Stomach smooth muscle (tissue), 2 donors: ENCODE measurements around the gene SH3TC2.

Experiments used
- H3K27ac ChIP-seq: one replicate; pipeline ENCODE4 v1.7.0; 2013; ENCODE audit warnings: mild to moderate bottlenecking, low read length, inconsistent platforms
- H3K27me3 ChIP-seq, 2 donors: one replicate each; pipeline ENCODE4 v1.7.0; 2013; ENCODE audit warnings: low read length in 2 of 2; ENCODE audit not compliant: insufficient read depth in 2 of 2, control insufficient read depth in 1 of 2
- H3K36me3 ChIP-seq, 2 donors: one replicate each; pipeline ENCODE4 v1.7.0; 2013; ENCODE audit warnings: low read length in 2 of 2; ENCODE audit not compliant: control insufficient read depth in 2 of 2, insufficient read depth in 2 of 2
- H3K4me1 ChIP-seq: one replicate; pipeline ENCODE4 v1.7.0; 2013; ENCODE audit warnings: low read length; ENCODE audit not compliant: control insufficient read depth, insufficient read depth
- H3K4me3 ChIP-seq, 2 donors: one replicate each; pipeline ENCODE4 v1.7.0; 2013; ENCODE audit warnings: low read length in 2 of 2
- H3K9ac ChIP-seq, 2 donors: one replicate each; pipeline ENCODE4 v1.7.0; 2013; ENCODE audit warnings: low read length in 2 of 2, mild to moderate bottlenecking in 1 of 2
- H3K9me3 ChIP-seq, 2 donors: one replicate each; pipeline ENCODE4 v1.7.0; 2013; ENCODE audit warnings: low read length in 2 of 2; ENCODE audit not compliant: control insufficient read depth in 2 of 2
- donor health status: healthy.
- donor health status: Pancreatic carcinoma.

SH3TC2 gene

DNA sequence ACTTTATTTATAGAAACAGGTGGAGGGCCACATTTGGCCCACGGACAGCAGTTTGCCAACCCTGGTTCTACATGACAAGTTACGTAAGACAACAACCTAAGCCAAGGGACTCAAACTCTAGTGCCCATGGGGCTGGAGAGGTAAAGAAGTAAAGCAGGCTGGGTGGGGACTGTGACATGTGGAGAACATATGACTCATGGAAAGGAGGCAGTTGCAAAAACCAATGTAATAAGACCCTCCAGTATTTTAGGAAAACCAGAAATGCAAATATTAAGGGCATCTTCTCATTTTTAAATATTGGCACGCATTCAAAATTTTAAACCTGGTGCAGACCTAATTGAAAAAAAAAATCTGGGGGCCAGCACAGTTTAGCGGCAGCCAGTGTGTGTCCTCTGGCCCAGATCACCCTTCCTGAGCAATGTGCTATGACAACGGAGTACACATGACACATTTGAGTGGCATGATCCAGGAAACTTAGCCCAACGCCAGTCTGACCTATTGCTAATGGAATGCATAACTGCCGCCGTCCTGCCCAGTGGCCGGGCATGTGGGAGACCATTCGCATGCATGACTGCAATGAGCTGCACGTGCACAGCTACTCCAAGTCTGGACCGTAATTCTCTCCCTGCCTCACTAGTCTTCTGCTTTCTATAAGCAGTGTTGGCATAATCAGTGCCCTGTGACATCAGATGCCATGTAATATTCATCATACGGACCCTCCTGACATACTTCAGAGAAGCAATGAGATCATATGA is 97.2 kb downstream of the SH3TC2 start:
- Histone ChIP-seq H3K4me1 (peaks cover 20% of the 10 kb centered on the region), H3K27me3 (no peaks in the 10 kb centered on the region), H3K36me3 (no peaks in the 10 kb centered on the region), H3K27ac (peak overlapping the region; percentile 49), H3K9ac (no peak overlapping the region), H3K4me3 (no peak overlapping the region), H3K9me3 (no peaks in the 10 kb centered on the region)

DNA sequence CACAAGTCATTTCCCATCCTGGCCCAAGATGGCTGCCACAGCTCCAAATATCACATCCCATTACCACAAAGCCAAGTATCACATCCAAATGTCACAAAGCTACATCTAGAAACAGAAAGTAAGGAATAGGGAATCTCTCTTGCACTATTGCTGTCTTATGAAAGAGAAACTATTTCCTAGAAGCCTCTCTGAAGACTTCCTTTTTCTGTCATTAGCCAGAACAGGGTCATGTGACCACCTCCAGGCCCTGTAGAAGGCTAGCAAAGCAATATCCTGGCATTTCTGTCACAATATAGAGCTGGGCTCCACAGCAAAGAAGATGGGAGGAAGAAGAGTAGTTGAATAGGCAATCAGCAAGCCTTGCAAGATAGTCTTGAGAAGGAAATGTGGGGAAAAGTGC is 99.2 kb downstream of the SH3TC2 start:
- Histone ChIP-seq H3K27ac (no peak overlapping the region), H3K4me1 (peaks cover 9% of the 10 kb centered on the region), H3K4me3 (no peak overlapping the region), H3K36me3 (no peaks in the 10 kb centered on the region), H3K9me3 (no peaks in the 10 kb centered on the region), H3K27me3 (no peaks in the 10 kb centered on the region), H3K9ac (no peak overlapping the region)

DNA sequence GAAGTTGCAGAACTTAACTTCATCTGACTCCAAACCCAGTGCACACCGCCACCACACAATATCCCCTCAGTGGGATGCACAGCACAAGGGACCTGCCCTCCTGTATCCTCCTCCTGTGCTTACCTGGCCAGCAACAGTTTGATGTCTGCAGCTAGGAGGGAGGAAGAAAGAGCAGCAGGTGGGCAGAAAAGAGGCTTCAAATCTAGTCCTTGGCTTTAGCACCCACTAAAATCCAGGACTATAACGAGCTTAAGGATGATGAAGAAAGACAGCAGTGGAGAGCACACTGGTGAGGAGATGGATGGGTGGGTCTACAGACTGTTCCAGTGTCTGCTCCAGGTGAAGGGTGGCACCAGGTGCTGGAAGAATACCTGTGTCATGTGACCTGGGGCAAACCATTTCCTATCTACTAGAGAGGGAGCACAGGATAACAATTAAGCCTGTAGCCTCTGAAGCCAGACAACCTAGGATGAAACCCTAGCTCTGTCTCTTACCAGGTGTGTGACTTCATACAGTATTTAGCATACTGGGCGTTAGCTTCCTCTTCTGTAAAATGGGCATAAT is 100.0 kb downstream of the SH3TC2 start:
- Histone ChIP-seq H3K9me3 (no peaks in the 10 kb centered on the region), H3K9ac (no peak overlapping the region), H3K4me1 (peaks cover 9% of the 10 kb centered on the region), H3K27me3 (no peaks in the 10 kb centered on the region), H3K36me3 (no peaks in the 10 kb centered on the region), H3K4me3 (no peak overlapping the region), H3K27ac (no peak overlapping the region)

DNA sequence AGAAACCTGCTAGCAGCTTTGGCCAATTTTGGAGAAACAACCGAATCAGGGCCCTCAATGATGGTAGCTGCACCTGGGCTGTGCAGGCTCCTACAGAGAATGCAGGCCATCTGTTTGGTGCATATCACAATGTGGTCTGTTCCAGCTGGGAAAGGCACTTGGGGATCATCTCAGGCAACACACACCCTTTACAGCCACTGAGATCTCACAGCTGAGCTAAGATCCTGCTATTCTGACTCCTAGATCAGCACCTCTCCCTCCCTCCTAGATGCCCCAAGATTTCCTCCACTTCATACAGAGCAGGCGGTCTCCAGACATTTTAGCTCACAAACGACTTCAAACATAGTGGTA is 100.7 kb downstream of the SH3TC2 start:
- Histone ChIP-seq H3K9me3 (no peaks in the 10 kb centered on the region), H3K27ac (no peak overlapping the region), H3K4me3 (no peak overlapping the region), H3K36me3 (no peaks in the 10 kb centered on the region), H3K4me1 (peaks cover 9% of the 10 kb centered on the region), H3K9ac (no peak overlapping the region), H3K27me3 (no peaks in the 10 kb centered on the region)

DNA sequence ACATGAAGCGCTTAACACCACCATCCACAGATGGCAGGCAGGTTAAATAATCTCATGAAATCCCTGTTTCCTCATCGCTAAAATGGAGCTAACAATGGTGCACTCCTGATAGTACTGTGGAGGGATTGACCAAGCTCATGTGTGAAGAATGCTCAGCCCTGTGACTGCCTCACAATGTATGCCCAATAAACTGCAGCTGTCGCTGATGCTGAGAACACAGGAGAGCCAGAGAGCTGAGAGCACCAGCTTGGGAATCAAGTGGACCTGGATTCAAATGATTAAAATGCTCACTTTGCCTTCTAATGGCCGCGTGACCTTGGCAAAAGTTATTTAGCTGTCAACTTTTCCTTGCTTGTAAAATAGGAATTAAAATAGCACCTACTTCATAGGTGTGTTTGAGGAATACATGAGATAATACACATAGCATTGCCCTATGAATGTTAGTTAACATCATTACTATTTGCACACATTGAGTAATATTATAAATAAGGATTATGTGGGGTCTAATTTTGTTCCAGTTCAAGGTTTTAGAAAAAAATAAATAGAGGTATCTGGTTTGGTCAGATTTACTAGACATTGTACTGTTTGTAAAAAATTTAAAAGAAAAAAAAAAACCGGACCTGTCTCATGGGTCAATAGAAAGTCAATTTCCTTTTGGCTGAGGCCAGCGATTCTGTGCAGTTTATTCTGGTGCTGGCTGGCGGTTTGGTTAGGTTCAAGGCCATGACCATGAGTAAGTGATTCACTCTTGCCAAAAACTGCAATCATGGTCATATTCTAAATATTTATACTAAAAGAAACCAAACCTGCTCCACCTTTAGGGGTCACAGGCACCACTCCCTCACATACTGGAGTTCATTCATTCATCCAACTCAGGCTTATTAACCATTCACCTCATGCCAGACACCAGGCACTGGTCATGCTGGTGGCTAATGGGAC is 101.3 kb downstream of the SH3TC2 start:
- peaks cover 9% of the 10 kb centered on the region for H3K4me1 ChIP-seq
- H3K27ac ChIP-seq: no peak overlapping the region
- no peaks in the 10 kb centered on the region for H3K27me3 ChIP-seq
- H3K9me3 ChIP-seq: no peaks in the 10 kb centered on the region
- H3K9ac ChIP-seq: no peak overlapping the region
- no peaks in the 10 kb centered on the region for H3K36me3 ChIP-seq
- H3K4me3 ChIP-seq: no peak overlapping the region

DNA sequence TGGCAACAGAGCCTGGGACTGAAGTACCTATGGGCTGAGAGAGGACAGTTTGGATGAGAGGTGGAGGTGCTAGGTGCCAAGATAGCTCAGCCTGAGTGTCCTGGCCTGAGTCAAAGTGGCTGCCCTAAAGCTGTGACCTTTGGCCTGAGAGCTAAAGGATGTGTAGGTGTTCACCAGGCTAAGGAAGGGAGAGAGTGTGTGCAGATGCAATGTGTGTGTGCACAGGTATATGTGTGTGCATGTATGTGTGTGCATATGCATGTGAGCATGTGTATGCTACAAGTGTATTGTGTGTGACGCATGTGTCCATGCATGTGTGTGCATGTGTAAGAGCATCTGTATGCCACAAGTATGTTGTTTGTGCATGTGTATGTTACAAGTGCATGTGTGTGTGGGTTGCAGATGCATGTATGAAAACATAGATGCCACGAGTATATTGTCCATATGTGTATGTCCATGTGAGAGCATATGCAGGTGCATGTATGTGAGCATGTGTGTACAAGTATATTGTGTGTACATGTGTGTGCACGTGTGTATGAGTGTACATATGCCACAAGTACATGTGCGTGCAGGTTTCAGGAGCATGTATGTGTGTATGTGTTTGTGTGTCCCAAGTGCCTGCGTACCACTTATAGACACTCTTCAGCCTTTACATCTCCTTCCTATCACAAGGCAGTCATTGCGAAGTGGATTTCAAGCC is 102.6 kb downstream of the SH3TC2 start:
- Histone ChIP-seq H3K9me3 (no peaks in the 10 kb centered on the region), H3K9ac (no peak overlapping the region), H3K27ac (no peak overlapping the region), H3K27me3 (no peaks in the 10 kb centered on the region), H3K36me3 (no peaks in the 10 kb centered on the region), H3K4me3 (no peak overlapping the region), H3K4me1 (no peaks in the 10 kb centered on the region)

DNA sequence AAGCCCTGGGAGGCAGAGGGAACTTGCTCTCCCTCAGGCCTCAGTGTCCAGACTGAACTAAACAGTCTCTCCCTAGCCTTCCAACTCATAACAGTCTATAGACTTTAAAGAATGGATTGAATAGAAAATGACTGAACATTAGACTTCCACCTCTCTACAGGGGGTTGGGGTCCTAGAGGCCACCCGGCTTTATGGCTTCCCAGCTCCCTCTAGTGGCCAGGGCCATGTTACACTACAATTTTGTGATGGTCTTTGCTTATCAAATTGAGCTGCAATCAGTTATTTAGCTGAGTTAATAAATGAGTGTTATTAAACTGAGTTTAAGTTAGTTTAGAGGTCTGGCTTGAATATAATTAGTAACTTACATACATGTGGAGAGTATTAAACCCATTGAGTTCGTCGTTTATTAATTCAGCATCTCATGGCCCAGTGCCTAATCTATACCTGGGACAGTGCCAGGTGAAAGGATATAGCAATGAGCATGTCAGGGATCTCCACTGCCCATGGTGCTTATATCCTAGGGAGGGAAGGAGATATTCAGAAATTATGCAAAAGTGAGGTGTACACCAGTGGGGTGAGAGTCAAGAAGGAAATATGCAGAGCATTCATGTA is 105.2 kb downstream of the SH3TC2 start:
- H3K9ac ChIP-seq: peak overlapping the region in 1 of 2 donors; percentile 21

DNA sequence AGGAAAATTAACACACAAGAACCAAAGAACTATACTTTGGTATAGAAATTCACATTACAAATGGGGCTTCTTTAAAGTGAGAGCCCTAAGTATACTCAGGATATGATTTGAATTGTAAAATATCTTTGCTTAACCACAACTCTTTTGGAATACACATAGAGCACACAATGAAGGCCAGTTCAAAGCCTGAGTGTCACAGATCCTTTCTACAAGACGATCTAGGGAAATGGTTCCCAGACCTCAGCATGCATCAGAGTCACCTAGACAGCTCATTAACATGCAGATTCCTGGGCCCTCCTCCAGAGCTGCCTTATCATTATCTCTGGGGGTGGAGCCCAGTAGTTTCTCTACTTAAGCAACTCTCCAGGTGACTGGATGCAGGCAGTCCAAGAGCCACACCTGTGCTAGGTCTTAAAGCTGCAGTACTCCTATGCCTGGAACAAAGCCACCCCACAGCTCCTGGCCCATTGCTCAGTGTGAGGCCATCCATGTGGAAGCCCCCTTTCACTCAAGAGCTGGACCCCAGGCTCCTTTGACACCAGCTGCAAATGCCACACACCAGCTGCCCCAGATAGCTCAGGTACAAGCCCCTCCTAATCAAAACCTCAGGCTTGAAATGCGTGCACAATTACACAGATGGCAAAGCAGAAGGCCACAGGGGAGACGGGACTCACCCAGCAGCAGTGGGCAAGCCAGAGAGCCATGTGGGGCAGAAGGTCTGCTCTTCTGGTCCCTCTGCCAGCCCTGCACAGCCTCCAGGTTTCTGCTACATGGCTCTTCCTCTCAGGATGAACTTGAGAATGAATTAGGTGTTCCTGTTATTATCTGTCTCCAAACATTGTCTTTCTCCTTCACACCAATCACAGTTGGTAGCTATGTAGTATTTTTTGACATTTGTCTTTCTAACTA is 106.1 kb downstream of the SH3TC2 start:
- Histone ChIP-seq H3K4me1 (peaks cover 3% of the 10 kb centered on the region), H3K4me3 (no peak overlapping the region), H3K27ac (no peak overlapping the region), H3K9me3 (no peaks in the 10 kb centered on the region), H3K9ac (no peak overlapping the region), H3K36me3 (no peaks in the 10 kb centered on the region), H3K27me3 (no peaks in the 10 kb centered on the region)

More for the DNA sequence above, 105.2 kb downstream of the SH3TC2 start:
- Histone ChIP-seq H3K4me3 (no peak overlapping the region), H3K4me1 (no peaks in the 10 kb centered on the region), H3K9me3 (no peaks in the 10 kb centered on the region), H3K36me3 (no peaks in the 10 kb centered on the region), H3K27ac (no peak overlapping the region), H3K27me3 (no peaks in the 10 kb centered on the region)
